ENCODE data around the gene TMPRSS4. TPM values are rescaled to one million over a fixed set of nuclear protein-coding genes. Genes with fewer than 3 reads are reported as not detected.

The TMPRSS4 gene
- total and polyA plus RNA-seq, 9 of the 15 experiments (the other 6 are each of a cell fraction or from before 2014, with no cell fraction given), result 4.0 to 10.0 (median 5.6) TPM

GRCh38 chr11:118148856-118149255 lies 72.0 kb downstream of the TMPRSS4 start (continued):
- TF ChIP-seq RBM15 (IDR thresholded peaks at IDR 0.05; ENCODE audit: insufficient read depth, low read length), result no peak
- no peak for TF ChIP-seq ZZZ3 (IDR thresholded peaks at IDR 0.05)
- no peak for TF ChIP-seq ZKSCAN1 (IDR thresholded peaks at IDR 0.05; ENCODE audit: low read depth, low read length)
- no peak for TF ChIP-seq ZNF699 (CRISPR knock-in tag; IDR thresholded peaks at IDR 0.05; ENCODE audit: insufficient replicate concordance)
- no peak for TF ChIP-seq THRA (IDR thresholded peaks at IDR 0.05)
- no peak for TF ChIP-seq ZNF586 (CRISPR knock-in tag; conservative IDR thresholded peaks at IDR 0.05)

- peaks cover 33 to 78% of the 10 kb centered on the region in 2 experiments for H3K27me3 ChIP-seq (ENCODE audit: control insufficient read depth in 2 of 2, insufficient read depth in 2 of 2, low read length in 2 of 2)
- H3K4me1 ChIP-seq (replicated peaks in 1 of 2; ENCODE audit: control insufficient read depth in 2 of 2, insufficient read depth in 2 of 2, low read length in 2 of 2), result peaks cover 0 to 23% of the 10 kb centered on the region in 2 experiments; a peak in 3 of 5 replicates
- in situ Hi-C loops (cut with MboI), result no loop called here
- H4K20me1 ChIP-seq (replicated peaks; ENCODE audit: control insufficient read depth, insufficient read depth, low read length), result no peaks in the 10 kb centered on the region
- ATAC-seq, result no peak
- no peak for DNase-seq (ENCODE audit: extremely low read depth in 1 of 4, low spot score in 3 of 4)
- H3K9me1 ChIP-seq (ENCODE audit: control insufficient read depth, insufficient read depth, low read length), result no peaks in the 10 kb centered on the region
- no peaks in the 10 kb centered on the region for H3K9me3 ChIP-seq (replicated peaks; ENCODE audit: control insufficient read depth, insufficient read depth, low read depth, low read length)
- H3K9ac ChIP-seq (ENCODE audit: insufficient read depth in 1 of 2, low read depth in 2 of 2, low read length in 2 of 2), result no peak overlapping the region
- no TSS peak for BruUV-seq (replicated peaks)
- ChIA-PET CTCF (ENCODE audit: low intra/inter-chr PET ratio) (no interaction called here), POLR2A (interaction anchor here (0.6 kb wide), 1 partner anchor 66 kb away, joined by 4 read pairs; no protein-coding TSS in a partner anchor)
- H3K4me3 ChIP-seq, result no peak overlapping the region
- intact Hi-C loops (cut with micrococcal nuclease), result no loop called here
- no peaks in the 10 kb centered on the region for H3K79me2 ChIP-seq (ENCODE audit: control insufficient read depth, insufficient read depth, low read length)
- no peak overlapping the region for H2AFZ ChIP-seq (ENCODE audit: low read depth, low read length)
- H3K4me2 ChIP-seq (ENCODE audit: insufficient read depth, low read length), result no peak overlapping the region
- no peak overlapping the region for H3K27ac ChIP-seq (ENCODE audit: extremely low read depth, low read depth, low read length)
- no peak for FAIRE-seq
- H3K36me3 ChIP-seq (ENCODE audit: control insufficient read depth, insufficient read depth, low read length), result no peaks in the 10 kb centered on the region
- WGBS (ENCODE audit: insufficient coverage, low coverage, missing lambda C conversion rate), result 0% methylated on average over 1 of the region's 1 CpG
- TF ChIP-seq PURB (CRISPR knock-in tag; IDR thresholded peaks at IDR 0.05; ENCODE audit: low read depth) (no peak), TAF1 (IDR thresholded peaks at IDR 0.05; ENCODE audit: control insufficient read depth, extremely low read depth, insufficient read depth, low read length, severe bottlenecking) (no peak), IRF2 (CRISPR knock-in tag; IDR thresholded peaks at IDR 0.05) (no peak), POLR2B (IDR thresholded peaks at IDR 0.05; ENCODE audit: low read depth, partially characterized antibody) (no peak), HMG20B (CRISPR knock-in tag; IDR thresholded peaks at IDR 0.05) (no peak), MAZ (CRISPR knock-in tag; conservative IDR thresholded peaks at IDR 0.05 in 1 of 2, IDR thresholded peaks at IDR 0.05 in 1 of 2) (no peak), RFX7 (CRISPR knock-in tag; IDR thresholded peaks at IDR 0.05) (no peak), POLR3A (IDR thresholded peaks at IDR 0.05; ENCODE audit: borderline replicate concordance, extremely low read depth, insufficient read depth, insufficient read length) (no peak), CTCF (IDR thresholded peaks at IDR 0.05 in 2 of 3, conservative IDR thresholded peaks at IDR 0.05 in 1 of 3; ENCODE audit: insufficient read depth in 2 of 3, low read depth in 1 of 3, low read length in 3 of 3) (no peak), NCOA1 (IDR thresholded peaks at IDR 0.05; ENCODE audit: low read depth) (no peak), MCM3 (IDR thresholded peaks at IDR 0.05) (no peak)
Measured at GRCh38 chr11:118149493-118149892, 72.6 kb downstream of the TMPRSS4 start.
